ENCODE results near the gene HSF2BP.

The HSF2BP gene

GRCh38 chr21:43639470-43640353, 19.6 kb downstream of the HSF2BP start:
- TF ChIP-seq CTCF (IDR thresholded peaks at IDR 0.05; ENCODE audit: borderline replicate concordance, insufficient read depth, low read depth, low read length) = no peak
- H3K4me3 ChIP-seq (ENCODE audit: low read depth, low read length) = no peak overlapping the region

GRCh38 chr21:43637530-43638158, 21.6 kb downstream of the HSF2BP start:
- no peak overlapping the region for H3K4me3 ChIP-seq (ENCODE audit: low read depth, low read length)
- TF ChIP-seq CTCF (IDR thresholded peaks at IDR 0.05; ENCODE audit: borderline replicate concordance, insufficient read depth, low read depth, low read length) = no peak

GRCh38 chr21:43635436-43635835, 23.9 kb downstream of the HSF2BP start:
- no peak overlapping the region for H3K4me3 ChIP-seq (ENCODE audit: low read depth, low read length)
- TF ChIP-seq CTCF (IDR thresholded peaks at IDR 0.05; ENCODE audit: borderline replicate concordance, insufficient read depth, low read depth, low read length) = no peak

- no peak for TF ChIP-seq CTCF (IDR thresholded peaks at IDR 0.05; ENCODE audit: borderline replicate concordance, insufficient read depth, low read depth, low read length)
- no peak overlapping the region for H3K4me3 ChIP-seq (ENCODE audit: low read depth, low read length)
These were observed 24.7 kb downstream of the HSF2BP start for GRCh38 chr21:43634618-43635017.

- H3K4me3 ChIP-seq (ENCODE audit: low read depth, low read length) = no peak overlapping the region
- no peak for TF ChIP-seq CTCF (IDR thresholded peaks at IDR 0.05; ENCODE audit: borderline replicate concordance, insufficient read depth, low read depth, low read length)
These were observed 26.8 kb downstream of the HSF2BP start for GRCh38 chr21:43632373-43632905.

GRCh38 chr21:43631411-43632107, 27.7 kb downstream of the HSF2BP start:
- TF ChIP-seq CTCF (IDR thresholded peaks at IDR 0.05; ENCODE audit: borderline replicate concordance, insufficient read depth, low read depth, low read length) = no peak
- H3K4me3 ChIP-seq (ENCODE audit: low read depth, low read length) = no peak overlapping the region

Measured in GM12875 (cell line).